Naive thymus-derived CD8-positive, alpha-beta T cell (primary cell): Measurements from ENCODE around the gene OTOP3. TPM values are rescaled to one million over a fixed set of nuclear protein-coding genes. Genes with fewer than 3 reads are reported as not detected.

Experiments used
- ATAC-seq, 2 donors: fragments of 150-1000 bp; cut with Tn5 transposase in 1 of 2; sonication (Bioruptor Pico), chemical (Tn5 transposase) in 1 of 2; 1 replicate in 1 of 2; 2 replicates in 1 of 2; pipeline ENCODE4 v1.10.0; 2021; ENCODE audit warnings: mild to moderate bottlenecking in 2 of 2, moderate library complexity in 2 of 2
- POLR2A ChIA-PET: fragments of 350-600 bp; sonication (Branson Sonifier 250); formaldehyde crosslinking; loops from one replicate; lab custom pipeline; 2021; ENCODE audit warnings: antibody characterized with exemption; lab: Charles Lee
- DNase-seq, 10 donors: peaks; one replicate each; pipeline versions ENCODE4 v3.0.0 to v3.0.0-alpha.2; 2020 to 2022
- H3K27ac Mint-ChIP-seq, 10 donors: one replicate each; pipeline ENCODE4 v1.8.0; 2020 to 2022; ENCODE audit warnings: mild to moderate bottlenecking in 10 of 10, mixed read lengths in 10 of 10, moderate library complexity in 4 of 10, inconsistent platforms in 1 of 10
- H3K27me3 Mint-ChIP-seq, 5 donors: one replicate each; pipeline ENCODE4 v1.8.0; 2021 to 2022; ENCODE audit warnings: mixed read lengths in 5 of 5
- H3K36me3 Mint-ChIP-seq, 3 donors: one replicate each; pipeline ENCODE4 v1.8.0; 2020 to 2022; ENCODE audit warnings: mixed read lengths in 3 of 3, mild to moderate bottlenecking in 2 of 3, inconsistent platforms in 1 of 3
- H3K4me1 Mint-ChIP-seq, 4 donors: one replicate each; pipeline ENCODE4 v1.8.0; 2021 to 2022; ENCODE audit warnings: mixed read lengths in 4 of 4
- H3K4me3 Mint-ChIP-seq, 10 donors: one replicate each; pipeline ENCODE4 v1.8.0; 2020 to 2022; ENCODE audit warnings: mild to moderate bottlenecking in 10 of 10, mixed read lengths in 10 of 10, moderate library complexity in 6 of 10, inconsistent platforms in 1 of 10
- H3K9me3 Mint-ChIP-seq, 9 donors: one replicate each; pipeline ENCODE4 v1.8.0; 2020 to 2022; ENCODE audit warnings: mixed read lengths in 9 of 9, mild to moderate bottlenecking in 3 of 9, inconsistent platforms in 1 of 9, moderate library complexity in 1 of 9
- polyA plus RNA-seq, 3 donors: library from polyadenylated mRNA; unstranded; fragments of 300-500 nt; fragmentation: Illumina TruSeq; gene quantifications; one replicate each; pipeline ENCODE4 v1.2.3, GENCODE V29; 2021
- total RNA-seq, 8 experiments: library from RNA in 2 of 8; stranded (reverse) in 2 of 8; gene quantifications; one replicate each; pipeline ENCODE4 v1.2.3 and lab custom pipeline; 2021 to 2026

Gene OTOP3
- total and polyA plus RNA-seq, 5 experiments from 2014 or later: not detected

- no peaks in the 10 kb centered on the region for H3K9me3 Mint-ChIP-seq
- DNase-seq (no peak), ATAC-seq (no peak)
- POLR2A ChIA-PET: interaction anchor here (0.6 kb wide), 1 partner anchor 10 kb away, joined by 3 read pairs; no protein-coding TSS in a partner anchor
- peaks cover 0 to 6% (median 1%) of the 10 kb centered on the region in 3 donors for H3K36me3 Mint-ChIP-seq
- peaks cover 0 to 5% (median 0%) of the 10 kb centered on the region in 5 donors for H3K27me3 Mint-ChIP-seq
- no peaks in the 10 kb centered on the region for H3K4me1 Mint-ChIP-seq
- no peak overlapping the region for H3K4me3 Mint-ChIP-seq
- no peak overlapping the region for H3K27ac Mint-ChIP-seq
Measured at GRCh38 chr17:74951065-74951464, 15.4 kb downstream of the OTOP3 start.

GRCh38 chr17:74951680-74952421 lies 16.2 kb downstream of the OTOP3 start:
- no peak for ATAC-seq
- no peak overlapping the region for H3K4me3 Mint-ChIP-seq
- POLR2A ChIA-PET: interaction anchor here (0.6 to 1.0 kb wide), 2 partner anchors 9 to 11 kb away, joined by 3 read pairs; no protein-coding TSS in a partner anchor
- peaks cover 0 to 6% (median 1%) of the 10 kb centered on the region in 3 donors for H3K36me3 Mint-ChIP-seq
- H3K4me1 Mint-ChIP-seq: no peaks in the 10 kb centered on the region
- no peaks in the 10 kb centered on the region for H3K9me3 Mint-ChIP-seq
- H3K27me3 Mint-ChIP-seq: peaks cover 0 to 5% (median 0%) of the 10 kb centered on the region in 5 donors
- no peak overlapping the region for H3K27ac Mint-ChIP-seq
- no peak for DNase-seq

GRCh38 chr17:74952431-74953133 lies 16.9 kb downstream of the OTOP3 start:
- no peak overlapping the region for H3K27ac Mint-ChIP-seq
- no peak overlapping the region for H3K4me3 Mint-ChIP-seq
- H3K36me3 Mint-ChIP-seq: peaks cover 0 to 6% (median 1%) of the 10 kb centered on the region in 3 donors
- no peaks in the 10 kb centered on the region for H3K9me3 Mint-ChIP-seq
- no peaks in the 10 kb centered on the region for H3K4me1 Mint-ChIP-seq
- DNase-seq (no peak), ATAC-seq (no peak)
- peaks cover 0 to 5% (median 0%) of the 10 kb centered on the region in 5 donors for H3K27me3 Mint-ChIP-seq
- POLR2A ChIA-PET: interaction anchor here (1.0 kb wide), 1 partner anchor 12 kb away, joined by 3 read pairs; no protein-coding TSS in a partner anchor

- Mint-ChIP-seq H3K27me3 (peaks cover 0 to 1% (median 0%) of the 10 kb centered on the region in 5 donors), H3K36me3 (peaks cover 0 to 6% (median 1%) of the 10 kb centered on the region in 3 donors), H3K9me3 (no peaks in the 10 kb centered on the region), H3K27ac (no peak overlapping the region), H3K4me3 (no peak overlapping the region), H3K4me1 (peaks cover 0 to 2% (median 0%) of the 10 kb centered on the region in 4 donors)
- ATAC-seq (no peak), DNase-seq (no peak)
- POLR2A ChIA-PET: interaction anchor here (1.0 kb wide), 1 partner anchor 12 kb away, joined by 3 read pairs; no protein-coding TSS in a partner anchor
Measured at GRCh38 chr17:74953134-74953687, 17.5 kb downstream of the OTOP3 start.

GRCh38 chr17:74954115-74954514 lies 18.4 kb downstream of the OTOP3 start:
- POLR2A ChIA-PET: no interaction called here
- DNase-seq (no peak), ATAC-seq (no peak)
- H3K36me3 Mint-ChIP-seq: peaks cover 0 to 6% (median 1%) of the 10 kb centered on the region in 3 donors
- peaks cover 0 to 1% (median 0%) of the 10 kb centered on the region in 5 donors for H3K27me3 Mint-ChIP-seq
- H3K4me1 Mint-ChIP-seq: peaks cover 0 to 2% (median 0%) of the 10 kb centered on the region in 4 donors
- no peak overlapping the region for H3K27ac Mint-ChIP-seq
- no peak overlapping the region for H3K4me3 Mint-ChIP-seq
- no peaks in the 10 kb centered on the region for H3K9me3 Mint-ChIP-seq

GRCh38 chr17:74954665-74955421 lies 19.1 kb downstream of the OTOP3 start:
- H3K27ac Mint-ChIP-seq: no peak overlapping the region
- H3K4me1 Mint-ChIP-seq: peaks cover 0 to 2% (median 0%) of the 10 kb centered on the region in 4 donors
- peaks cover 0 to 1% (median 0%) of the 10 kb centered on the region in 5 donors for H3K27me3 Mint-ChIP-seq
- DNase-seq (no peak), ATAC-seq (no peak)
- H3K4me3 Mint-ChIP-seq: no peak overlapping the region
- peaks cover 0 to 6% (median 1%) of the 10 kb centered on the region in 3 donors for H3K36me3 Mint-ChIP-seq
- no peaks in the 10 kb centered on the region for H3K9me3 Mint-ChIP-seq
- POLR2A ChIA-PET: no interaction called here

- ATAC-seq (no peak), DNase-seq (no peak)
- Mint-ChIP-seq H3K4me1 (peaks cover 0 to 2% (median 0%) of the 10 kb centered on the region in 4 donors), H3K4me3 (no peak overlapping the region), H3K27me3 (peaks cover 0 to 1% (median 0%) of the 10 kb centered on the region in 5 donors), H3K36me3 (peaks cover 0 to 6% (median 1%) of the 10 kb centered on the region in 3 donors), H3K9me3 (no peaks in the 10 kb centered on the region), H3K27ac (no peak overlapping the region)
- POLR2A ChIA-PET: no interaction called here
Measured at GRCh38 chr17:74956093-74956492, 20.4 kb downstream of the OTOP3 start.

GRCh38 chr17:74957935-74958740 lies 22.4 kb downstream of the OTOP3 start:
- peak overlapping the region in 1 of 10 donors; percentile 43 for H3K4me3 Mint-ChIP-seq
- DNase-seq (peak; percentile 53 to 84 (median 74)), ATAC-seq (peak; percentile 62 to 74)
- H3K36me3 Mint-ChIP-seq: peaks cover 0 to 6% (median 1%) of the 10 kb centered on the region in 3 donors
- POLR2A ChIA-PET: interaction anchor here (0.5 to 1.0 kb wide), 2 partner anchors 39 to 167 kb away, joined by 4 to 5 read pairs; no protein-coding TSS in a partner anchor
- no peaks in the 10 kb centered on the region for H3K9me3 Mint-ChIP-seq
- no peak overlapping the region for H3K27ac Mint-ChIP-seq
- peaks cover 0 to 1% (median 0%) of the 10 kb centered on the region in 5 donors for H3K27me3 Mint-ChIP-seq
- H3K4me1 Mint-ChIP-seq: peaks cover 3 to 5% (median 4%) of the 10 kb centered on the region in 4 donors

- no peak overlapping the region for H3K4me3 Mint-ChIP-seq
- H3K27ac Mint-ChIP-seq: peak overlapping the region in 1 of 10 donors; percentile 62
- peaks cover 0 to 1% (median 0%) of the 10 kb centered on the region in 3 donors for H3K36me3 Mint-ChIP-seq
- peaks cover 3 to 5% (median 4%) of the 10 kb centered on the region in 4 donors for H3K4me1 Mint-ChIP-seq
- DNase-seq (no peak), ATAC-seq (no peak)
- POLR2A ChIA-PET: interaction anchor here (1.0 to 2.5 kb wide), 2 partner anchors 53 to 75 kb away, joined by 4 to 19 read pairs; partner anchors contain the start of gene MRPL58
- no peaks in the 10 kb centered on the region for H3K9me3 Mint-ChIP-seq
- H3K27me3 Mint-ChIP-seq: no peaks in the 10 kb centered on the region
Measured at GRCh38 chr17:74959826-74960515, 24.3 kb downstream of the OTOP3 start.

- H3K27me3 Mint-ChIP-seq: no peaks in the 10 kb centered on the region
- H3K4me3 Mint-ChIP-seq: no peak overlapping the region
- H3K4me1 Mint-ChIP-seq: peaks cover 3 to 10% (median 4%) of the 10 kb centered on the region in 4 donors
- DNase-seq: peak in 6 of 10 donors; percentile 17 to 70 (median 24)
- ATAC-seq: peak; percentile 45 to 46
- H3K27ac Mint-ChIP-seq: peak overlapping the region in 2 of 10 donors; percentile 51 to 57
- H3K9me3 Mint-ChIP-seq: no peaks in the 10 kb centered on the region
- H3K36me3 Mint-ChIP-seq: no peaks in the 10 kb centered on the region
- POLR2A ChIA-PET: interaction anchor here (0.5 to 2.5 kb wide), 12 partner anchors 9 to 241 kb away, joined by 3 to 19 read pairs (median 5); partner anchors contain the start of genes HID1, MRPL58 and NT5C
Measured at GRCh38 chr17:74960570-74961342, 25.1 kb downstream of the OTOP3 start.
